ENCODE results near the gene PGM2.

DNA sequence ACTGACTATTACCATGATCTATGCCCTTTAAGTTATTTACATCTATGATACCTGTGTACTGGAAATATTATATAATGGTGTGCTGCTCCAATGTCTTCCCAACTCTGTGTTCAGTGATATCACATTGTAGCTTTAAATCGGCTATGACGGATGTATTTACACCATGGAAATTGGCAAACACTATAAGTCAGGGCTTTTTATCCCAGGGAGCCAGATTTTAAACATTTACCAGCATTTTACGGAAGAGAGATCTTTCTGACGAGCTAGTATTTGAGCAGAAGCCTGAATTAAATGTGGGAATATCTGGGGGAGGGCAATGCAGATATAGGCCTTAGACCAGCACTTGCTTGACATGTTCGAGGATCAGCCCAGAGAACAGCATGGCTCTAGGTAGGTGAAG, 7.7 kb upstream of the PGM2 start:
- TF ChIP-seq, protein P1, sequence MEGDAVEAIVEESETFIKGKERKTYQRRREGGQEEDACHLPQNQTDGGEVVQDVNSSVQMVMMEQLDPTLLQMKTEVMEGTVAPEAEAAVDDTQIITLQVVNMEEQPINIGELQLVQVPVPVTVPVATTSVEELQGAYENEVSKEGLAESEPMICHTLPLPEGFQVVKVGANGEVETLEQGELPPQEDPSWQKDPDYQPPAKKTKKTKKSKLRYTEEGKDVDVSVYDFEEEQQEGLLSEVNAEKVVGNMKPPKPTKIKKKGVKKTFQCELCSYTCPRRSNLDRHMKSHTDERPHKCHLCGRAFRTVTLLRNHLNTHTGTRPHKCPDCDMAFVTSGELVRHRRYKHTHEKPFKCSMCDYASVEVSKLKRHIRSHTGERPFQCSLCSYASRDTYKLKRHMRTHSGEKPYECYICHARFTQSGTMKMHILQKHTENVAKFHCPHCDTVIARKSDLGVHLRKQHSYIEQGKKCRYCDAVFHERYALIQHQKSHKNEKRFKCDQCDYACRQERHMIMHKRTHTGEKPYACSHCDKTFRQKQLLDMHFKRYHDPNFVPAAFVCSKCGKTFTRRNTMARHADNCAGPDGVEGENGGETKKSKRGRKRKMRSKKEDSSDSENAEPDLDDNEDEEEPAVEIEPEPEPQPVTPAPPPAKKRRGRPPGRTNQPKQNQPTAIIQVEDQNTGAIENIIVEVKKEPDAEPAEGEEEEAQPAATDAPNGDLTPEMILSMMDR (conservative IDR thresholded peaks at IDR 0.05 in 1 of 2, IDR thresholded peaks at IDR 0.05 in 1 of 2; ENCODE audit: extremely low read depth in 1 of 2, insufficient read depth in 1 of 2, low read depth in 1 of 2, low read length in 2 of 2): no peak
- TF ChIP-seq EZH2 (IDR thresholded peaks at IDR 0.05; ENCODE audit: borderline replicate concordance, low read length): no peak
